Stomach (tissue), 4 donors: ENCODE measurements around the gene INSIG2.

Experiments
- EP300 ChIP-seq: sonication (generic); formaldehyde crosslinking; IDR thresholded peaks from one replicate; pipeline ENCODE4 v1.6.1; 2017; ENCODE audit warnings: antibody characterized with exemption
- TF ChIP-seq, protein P1 (sequence below), 7 experiments: fragments of 450-650 bp in 4 of 7; fragments of 200-600 bp in 3 of 7; sonication (generic) in 3 of 7; IDR thresholded peaks; one replicate each; pipeline ENCODE4 v1.5.1; 2016 to 2019; ENCODE audit warnings: antibody characterized with exemption in 7 of 7, control low read depth in 2 of 7, mild to moderate bottlenecking in 1 of 7

GRCh38 chr2:118102433-118103082, 14.3 kb downstream of the INSIG2 start:
- no peak for TF ChIP-seq EP300
- TF ChIP-seq, protein P1, sequence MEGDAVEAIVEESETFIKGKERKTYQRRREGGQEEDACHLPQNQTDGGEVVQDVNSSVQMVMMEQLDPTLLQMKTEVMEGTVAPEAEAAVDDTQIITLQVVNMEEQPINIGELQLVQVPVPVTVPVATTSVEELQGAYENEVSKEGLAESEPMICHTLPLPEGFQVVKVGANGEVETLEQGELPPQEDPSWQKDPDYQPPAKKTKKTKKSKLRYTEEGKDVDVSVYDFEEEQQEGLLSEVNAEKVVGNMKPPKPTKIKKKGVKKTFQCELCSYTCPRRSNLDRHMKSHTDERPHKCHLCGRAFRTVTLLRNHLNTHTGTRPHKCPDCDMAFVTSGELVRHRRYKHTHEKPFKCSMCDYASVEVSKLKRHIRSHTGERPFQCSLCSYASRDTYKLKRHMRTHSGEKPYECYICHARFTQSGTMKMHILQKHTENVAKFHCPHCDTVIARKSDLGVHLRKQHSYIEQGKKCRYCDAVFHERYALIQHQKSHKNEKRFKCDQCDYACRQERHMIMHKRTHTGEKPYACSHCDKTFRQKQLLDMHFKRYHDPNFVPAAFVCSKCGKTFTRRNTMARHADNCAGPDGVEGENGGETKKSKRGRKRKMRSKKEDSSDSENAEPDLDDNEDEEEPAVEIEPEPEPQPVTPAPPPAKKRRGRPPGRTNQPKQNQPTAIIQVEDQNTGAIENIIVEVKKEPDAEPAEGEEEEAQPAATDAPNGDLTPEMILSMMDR (IDR thresholded peaks at IDR 0.05): no peak
